Skeletal muscle tissue (tissue), 4 donors: Measurements from ENCODE around the gene MORN5. TPM values are rescaled to one million over a fixed set of nuclear protein-coding genes. Genes with fewer than 3 reads are reported as not detected.

ENCODE experiments used
- H3K27ac ChIP-seq: one replicate; pipeline ENCODE4 v1.7.0; 2013; ENCODE audit warnings: mild to moderate bottlenecking, low read depth, low read length, inconsistent platforms
- H3K27me3 ChIP-seq, 3 donors: one replicate each; pipeline ENCODE4 v1.7.0; 2013; ENCODE audit warnings: low read length in 3 of 3; ENCODE audit not compliant: control insufficient read depth in 3 of 3, insufficient read depth in 3 of 3
- H3K36me3 ChIP-seq, 3 donors: one replicate each; pipeline ENCODE4 v1.7.0; 2013; ENCODE audit warnings: low read length in 3 of 3; ENCODE audit not compliant: control insufficient read depth in 3 of 3, insufficient read depth in 3 of 3
- H3K4me1 ChIP-seq, 3 donors: one replicate each; pipeline ENCODE4 v1.7.0; 2013; ENCODE audit warnings: low read length in 3 of 3, mild to moderate bottlenecking in 3 of 3; ENCODE audit not compliant: control insufficient read depth in 3 of 3, insufficient read depth in 3 of 3
- H3K4me3 ChIP-seq, 3 donors: one replicate each; pipeline ENCODE4 v1.7.0; 2013; ENCODE audit warnings: low read length in 3 of 3
- H3K9ac ChIP-seq, 3 donors: one replicate each; pipeline ENCODE4 v1.7.0; 2013; ENCODE audit warnings: low read length in 3 of 3, mild to moderate bottlenecking in 3 of 3, moderate library complexity in 2 of 3, low read depth in 1 of 3
- H3K9me3 ChIP-seq, 3 donors: one replicate each; pipeline ENCODE4 v1.7.0; 2013; ENCODE audit warnings: low read length in 3 of 3; ENCODE audit not compliant: control insufficient read depth in 3 of 3
- total RNA-seq: library from RNA; depleted of rRNA; stranded (reverse); fragments of >200 nt; gene quantifications from one replicate; pipeline ENCODE4 v1.2.3, GENCODE V29; 2014
- donor health status: Osteomylitis.

Gene MORN5
- not detected for total RNA-seq

- Histone ChIP-seq H3K4me3 (peak within 1 kb of the TSS; percentile 93 to 95 (median 93)), H3K27ac (peak within 1 kb of the TSS; percentile 90), H3K9me3 (no peaks in the 10 kb centered on the region), H3K36me3 (peaks cover 0 to 2% (median 2%) of the 10 kb centered on the region in 3 donors), H3K4me1 (peaks cover 14 to 19% (median 15%) of the 10 kb centered on the region in 3 donors), H3K27me3 (no peaks in the 10 kb centered on the region), H3K9ac (peak within 1 kb of the TSS; percentile 95 to 99 (median 98))
Observed at GRCh38 chr9:122159026-122159924, at the start of gene MORN5, which contains the start of gene NDUFA8. MORN5 (plus strand) TSS chr9:122159908; CDS start chr9:122159973, 65 bp downstream. NDUFA8 (minus strand) TSS chr9:122159779; CDS start chr9:122159677, 102 bp downstream.

GRCh38 chr9:122110100-122110833 lies 49.4 kb upstream of the MORN5 start:
- Histone ChIP-seq H3K4me1 (peaks cover 0 to 4% (median 0%) of the 10 kb centered on the region in 3 donors), H3K27ac (no peak overlapping the region), H3K4me3 (no peak overlapping the region), H3K36me3 (no peaks in the 10 kb centered on the region), H3K9ac (no peak overlapping the region), H3K27me3 (no peaks in the 10 kb centered on the region), H3K9me3 (no peaks in the 10 kb centered on the region)

GRCh38 chr9:122111413-122112085 lies 48.2 kb upstream of the MORN5 start:
- H3K4me1 ChIP-seq, result peaks cover 0 to 4% (median 0%) of the 10 kb centered on the region in 3 donors
- peaks cover 0 to 9% (median 0%) of the 10 kb centered on the region in 3 donors for H3K27me3 ChIP-seq
- H3K9me3 ChIP-seq, result no peaks in the 10 kb centered on the region
- H3K36me3 ChIP-seq, result no peaks in the 10 kb centered on the region
- no peak overlapping the region for H3K27ac ChIP-seq
- H3K4me3 ChIP-seq, result no peak overlapping the region
- no peak overlapping the region for H3K9ac ChIP-seq

- Histone ChIP-seq H3K4me1 (no peaks in the 10 kb centered on the region), H3K9me3 (no peaks in the 10 kb centered on the region), H3K27me3 (peaks cover 0 to 10% (median 0%) of the 10 kb centered on the region in 3 donors), H3K36me3 (no peaks in the 10 kb centered on the region), H3K27ac (no peak overlapping the region), H3K9ac (no peak overlapping the region), H3K4me3 (no peak overlapping the region)
Observed at GRCh38 chr9:122112238-122112637, 47.5 kb upstream of the MORN5 start.

GRCh38 chr9:122113574-122113973 lies 46.1 kb upstream of the MORN5 start:
- H3K27ac ChIP-seq, result no peak overlapping the region
- no peak overlapping the region for H3K4me3 ChIP-seq
- peaks cover 0 to 10% (median 0%) of the 10 kb centered on the region in 3 donors for H3K27me3 ChIP-seq
- no peaks in the 10 kb centered on the region for H3K9me3 ChIP-seq
- no peaks in the 10 kb centered on the region for H3K36me3 ChIP-seq
- H3K4me1 ChIP-seq, result no peaks in the 10 kb centered on the region
- H3K9ac ChIP-seq, result no peak overlapping the region

GRCh38 chr9:122115176-122116035 lies 44.3 kb upstream of the MORN5 start:
- Histone ChIP-seq H3K9ac (no peak overlapping the region), H3K36me3 (no peaks in the 10 kb centered on the region), H3K9me3 (no peaks in the 10 kb centered on the region), H3K4me3 (no peak overlapping the region), H3K27ac (no peak overlapping the region), H3K27me3 (peaks cover 0 to 10% (median 0%) of the 10 kb centered on the region in 3 donors), H3K4me1 (peaks cover 0 to 8% (median 0%) of the 10 kb centered on the region in 3 donors)

- H3K36me3 ChIP-seq, result no peaks in the 10 kb centered on the region
- peaks cover 0 to 8% (median 0%) of the 10 kb centered on the region in 3 donors for H3K4me1 ChIP-seq
- H3K4me3 ChIP-seq, result no peak overlapping the region
- no peaks in the 10 kb centered on the region for H3K9me3 ChIP-seq
- no peak overlapping the region for H3K9ac ChIP-seq
- peaks cover 0 to 10% (median 0%) of the 10 kb centered on the region in 3 donors for H3K27me3 ChIP-seq
- no peak overlapping the region for H3K27ac ChIP-seq
Observed at GRCh38 chr9:122116040-122116439, 43.7 kb upstream of the MORN5 start.

GRCh38 chr9:122116448-122117173 lies 43.1 kb upstream of the MORN5 start:
- H3K27me3 ChIP-seq, result peaks cover 0 to 10% (median 0%) of the 10 kb centered on the region in 3 donors
- no peak overlapping the region for H3K27ac ChIP-seq
- H3K4me1 ChIP-seq, result peaks cover 0 to 8% (median 0%) of the 10 kb centered on the region in 3 donors
- no peak overlapping the region for H3K9ac ChIP-seq
- H3K9me3 ChIP-seq, result no peaks in the 10 kb centered on the region
- H3K36me3 ChIP-seq, result no peaks in the 10 kb centered on the region
- H3K4me3 ChIP-seq, result no peak overlapping the region
